HT-29 (cell line): ENCODE measurements around the gene OCA2. TPM values are rescaled to one million over a fixed set of nuclear protein-coding genes. Genes with fewer than 3 reads are reported as not detected.

Experiments used
- DNase-seq: peaks from one replicate; pipeline ENCODE4 v3.0.0-alpha.2; 2015; ENCODE audit warnings: low spot score
- total RNA-seq: library from RNA; depleted of rRNA; stranded (reverse); fragments of >200 nt; shearing (Covaris generic); gene quantifications from 2 replicates; pipeline ENCODE4 v1.2.3, GENCODE V29; 2014

Gene OCA2
- total RNA-seq, 1 experiment from 2014 or later = not detected

GRCh38 chr15:28003302-28004037 lies 95.6 kb downstream of the OCA2 start:
- no peak for DNase-seq

- DNase-seq = no peak
These were observed 96.2 kb downstream of the OCA2 start for GRCh38 chr15:28002867-28003266.

GRCh38 chr15:28002136-28002861 lies 96.8 kb downstream of the OCA2 start:
- no peak for DNase-seq

- DNase-seq = no peak
These were observed 97.5 kb downstream of the OCA2 start for GRCh38 chr15:28001641-28002040.

GRCh38 chr15:27993996-27994780 lies 104.9 kb downstream of the OCA2 start:
- no peak for DNase-seq

GRCh38 chr15:27993544-27993943 lies 105.6 kb downstream of the OCA2 start:
- DNase-seq = no peak

GRCh38 chr15:27990521-27991515 lies 108.3 kb downstream of the OCA2 start:
- DNase-seq = no peak

- DNase-seq = no peak
These were observed 109.3 kb downstream of the OCA2 start for GRCh38 chr15:27989838-27990237.

- DNase-seq = no peak
These were observed 109.7 kb downstream of the OCA2 start for GRCh38 chr15:27989427-27989826.

GRCh38 chr15:27985099-27985498 lies 114.0 kb downstream of the OCA2 start:
- DNase-seq = no peak

- DNase-seq = no peak
These were observed 115.6 kb downstream of the OCA2 start for GRCh38 chr15:27983496-27983895.

- DNase-seq = no peak
These were observed 121.4 kb downstream of the OCA2 start for GRCh38 chr15:27977696-27978095.

- no peak for DNase-seq
These were observed 125.2 kb downstream of the OCA2 start for GRCh38 chr15:27973886-27974285.

- no peak for DNase-seq
These were observed 128.3 kb downstream of the OCA2 start for GRCh38 chr15:27970661-27971392.

- no peak for DNase-seq
These were observed 131.6 kb downstream of the OCA2 start for GRCh38 chr15:27967541-27967940.

GRCh38 chr15:27965546-27965945 lies 133.6 kb downstream of the OCA2 start:
- DNase-seq = no peak

GRCh38 chr15:27961801-27962200 lies 137.3 kb downstream of the OCA2 start:
- DNase-seq = no peak

- DNase-seq = no peak
These were observed 140.1 kb downstream of the OCA2 start for GRCh38 chr15:27958911-27959578.

GRCh38 chr15:27956285-27956684 lies 142.8 kb downstream of the OCA2 start:
- DNase-seq = no peak

GRCh38 chr15:27955087-27955486 lies 144.0 kb downstream of the OCA2 start:
- no peak for DNase-seq
